BE2C (cell line): Measurements from ENCODE around the gene EPB41L4A.

Experiments
- DNase-seq: peaks from one replicate; pipeline ENCODE4 v3.0.0-alpha.2; 2020
- H3K27me3 ChIP-seq: fragments of 250-450 bp; sonication (Bioruptor Pico); 2 replicates; pipeline ENCODE4 v1.5.1; 2020; ENCODE audit warnings: mild to moderate bottlenecking
- H3K36me3 ChIP-seq: fragments of 250-450 bp; sonication (Bioruptor Pico); 2 replicates; pipeline ENCODE4 v1.5.1; 2020; ENCODE audit warnings: mild to moderate bottlenecking
- H3K4me1 ChIP-seq: fragments of 250-450 bp; sonication (Bioruptor Pico); 2 replicates; pipeline ENCODE4 v1.5.1; 2020
- H3K4me3 ChIP-seq: 2 replicates; pipeline ENCODE4 v1.5.1; 2011; ENCODE audit warnings: low read depth, low read length
- H3K9me3 ChIP-seq: fragments of 250-450 bp; sonication (Bioruptor Pico); 2 replicates; pipeline ENCODE4 v1.5.1; 2020
- TF ChIP-seq, protein P1 (sequence below): IDR thresholded peaks from 2 replicates; pipeline ENCODE4 v1.5.1; 2012; ENCODE audit warnings: mild to moderate bottlenecking, low read depth, low read length

EPB41L4A gene

GRCh38 chr5:112317866-112318265 is 101.2 kb downstream of the EPB41L4A start:
- TF ChIP-seq, protein P1, sequence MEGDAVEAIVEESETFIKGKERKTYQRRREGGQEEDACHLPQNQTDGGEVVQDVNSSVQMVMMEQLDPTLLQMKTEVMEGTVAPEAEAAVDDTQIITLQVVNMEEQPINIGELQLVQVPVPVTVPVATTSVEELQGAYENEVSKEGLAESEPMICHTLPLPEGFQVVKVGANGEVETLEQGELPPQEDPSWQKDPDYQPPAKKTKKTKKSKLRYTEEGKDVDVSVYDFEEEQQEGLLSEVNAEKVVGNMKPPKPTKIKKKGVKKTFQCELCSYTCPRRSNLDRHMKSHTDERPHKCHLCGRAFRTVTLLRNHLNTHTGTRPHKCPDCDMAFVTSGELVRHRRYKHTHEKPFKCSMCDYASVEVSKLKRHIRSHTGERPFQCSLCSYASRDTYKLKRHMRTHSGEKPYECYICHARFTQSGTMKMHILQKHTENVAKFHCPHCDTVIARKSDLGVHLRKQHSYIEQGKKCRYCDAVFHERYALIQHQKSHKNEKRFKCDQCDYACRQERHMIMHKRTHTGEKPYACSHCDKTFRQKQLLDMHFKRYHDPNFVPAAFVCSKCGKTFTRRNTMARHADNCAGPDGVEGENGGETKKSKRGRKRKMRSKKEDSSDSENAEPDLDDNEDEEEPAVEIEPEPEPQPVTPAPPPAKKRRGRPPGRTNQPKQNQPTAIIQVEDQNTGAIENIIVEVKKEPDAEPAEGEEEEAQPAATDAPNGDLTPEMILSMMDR = no peak
- Histone ChIP-seq H3K4me1 (no peaks in the 10 kb centered on the region), H3K4me3 (no peak overlapping the region), H3K27me3 (peaks cover 11% of the 10 kb centered on the region), H3K9me3 (no peaks in the 10 kb centered on the region), H3K36me3 (no peaks in the 10 kb centered on the region)
- no peak for DNase-seq

DNA sequence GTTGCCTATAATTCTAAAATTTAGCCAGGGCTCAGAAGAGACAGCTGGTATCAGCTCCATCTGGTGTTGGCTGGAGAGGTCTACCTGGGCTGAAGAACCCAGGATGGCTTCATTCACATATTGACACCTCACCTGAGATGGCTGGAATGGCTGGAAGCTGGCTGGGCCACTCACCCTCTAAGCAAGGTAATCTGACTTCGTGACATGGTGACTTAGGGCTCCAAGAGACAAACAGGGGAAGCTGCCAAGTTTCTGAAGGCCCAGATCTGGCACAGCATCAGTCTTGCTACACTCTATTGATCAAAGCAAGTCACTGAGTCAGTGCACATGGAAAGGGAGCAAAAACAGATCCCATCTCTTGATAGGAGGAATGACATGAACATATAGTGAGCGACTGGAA is 102.3 kb downstream of the EPB41L4A start:
- Histone ChIP-seq H3K36me3 (no peaks in the 10 kb centered on the region), H3K4me3 (no peak overlapping the region), H3K27me3 (peaks cover 11% of the 10 kb centered on the region), H3K9me3 (no peaks in the 10 kb centered on the region), H3K4me1 (no peaks in the 10 kb centered on the region)
- no peak for DNase-seq
- TF ChIP-seq, protein P1 = no peak

- peaks cover 13% of the 10 kb centered on the region for H3K27me3 ChIP-seq
- no peaks in the 10 kb centered on the region for H3K4me1 ChIP-seq
- H3K36me3 ChIP-seq = no peaks in the 10 kb centered on the region
- TF ChIP-seq, protein P1 = no peak
- DNase-seq = no peak
- H3K4me3 ChIP-seq = no peak overlapping the region
- H3K9me3 ChIP-seq = no peaks in the 10 kb centered on the region
Observed at GRCh38 chr5:112316006-112316405, 103.1 kb downstream of the EPB41L4A start.

DNA sequence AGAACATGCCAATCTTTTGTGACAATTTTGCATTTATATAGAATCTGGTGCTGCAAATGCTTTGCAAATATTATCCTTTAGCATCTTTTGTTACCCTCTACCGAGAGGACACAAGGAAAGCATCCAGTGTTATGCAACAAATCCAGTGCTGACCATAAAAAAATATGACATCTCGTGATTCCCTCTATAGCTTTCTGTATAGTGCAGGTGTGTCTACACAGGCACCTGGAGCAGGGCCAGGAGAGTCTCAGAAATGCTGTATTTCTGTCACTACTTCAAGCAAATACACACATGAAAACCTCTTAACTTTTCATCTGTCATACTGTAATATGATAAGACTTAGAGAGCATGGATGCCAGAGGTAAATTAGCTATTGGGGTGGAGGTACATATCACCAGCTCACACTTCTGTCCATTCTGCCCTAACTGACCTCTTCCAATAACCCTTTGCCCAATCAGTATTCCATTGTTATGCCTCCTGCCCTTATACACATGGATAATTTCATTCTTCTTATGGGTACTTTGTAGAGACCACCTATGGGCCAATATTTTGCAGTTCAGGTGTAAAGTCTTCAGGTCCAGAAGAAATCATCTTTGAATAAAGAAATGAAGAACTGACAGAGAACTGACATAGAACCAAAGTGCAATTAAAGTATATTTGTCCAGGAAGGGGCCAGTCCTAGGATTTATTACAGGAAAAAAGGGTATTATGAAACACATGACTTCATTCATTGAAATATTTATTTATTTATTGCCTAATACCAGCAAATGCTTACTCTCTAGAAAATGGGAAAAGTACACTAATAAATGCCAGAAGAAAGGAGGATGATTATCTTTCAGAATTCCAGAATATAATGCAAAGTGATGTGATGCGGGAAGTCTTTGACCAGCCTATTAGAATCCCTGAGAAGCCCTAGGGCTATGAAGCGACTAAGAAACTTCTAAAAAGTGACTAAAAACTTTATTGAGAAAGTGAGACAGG is 106.5 kb downstream of the EPB41L4A start:
- TF ChIP-seq, protein P1 = no peak

GRCh38 chr5:112310746-112311145 is 108.3 kb downstream of the EPB41L4A start:
- no peak overlapping the region for H3K4me3 ChIP-seq
- H3K4me1 ChIP-seq = no peaks in the 10 kb centered on the region
- no peaks in the 10 kb centered on the region for H3K9me3 ChIP-seq
- TF ChIP-seq, protein P1 = no peak
- H3K27me3 ChIP-seq = peaks cover 23% of the 10 kb centered on the region
- no peak for DNase-seq
- no peaks in the 10 kb centered on the region for H3K36me3 ChIP-seq

More for the DNA sequence above, 106.5 kb downstream of the EPB41L4A start:
- Histone ChIP-seq H3K9me3 (no peaks in the 10 kb centered on the region), H3K4me1 (no peaks in the 10 kb centered on the region), H3K27me3 (peaks cover 13% of the 10 kb centered on the region), H3K36me3 (no peaks in the 10 kb centered on the region), H3K4me3 (no peak overlapping the region)
- DNase-seq = no peak

DNA sequence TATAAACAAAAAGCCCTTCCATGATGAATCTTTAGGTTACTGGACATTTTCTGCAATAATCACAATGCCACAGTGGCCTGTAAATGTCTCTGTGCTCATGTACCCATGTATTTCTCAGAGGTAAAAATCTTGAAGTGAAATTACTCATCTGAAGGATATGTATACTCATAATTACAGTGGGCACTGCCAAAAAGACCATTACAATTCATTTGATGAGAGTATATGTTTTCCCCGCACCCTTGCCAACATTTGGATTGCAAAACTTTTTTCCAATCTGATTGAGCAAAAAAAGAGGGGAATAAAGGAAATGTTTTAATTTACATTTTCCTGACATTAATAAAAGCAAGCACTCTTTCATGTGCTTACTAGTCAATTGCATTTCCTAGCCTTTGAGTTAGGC is 110.5 kb downstream of the EPB41L4A start:
- H3K4me3 ChIP-seq = no peak overlapping the region
- no peaks in the 10 kb centered on the region for H3K36me3 ChIP-seq
- H3K27me3 ChIP-seq = peaks cover 34% of the 10 kb centered on the region
- TF ChIP-seq, protein P1 = no peak
- no peaks in the 10 kb centered on the region for H3K9me3 ChIP-seq
- H3K4me1 ChIP-seq = no peaks in the 10 kb centered on the region
- no peak for DNase-seq
